ENCODE data around the gene WDR7. TPM values are rescaled to one million over a fixed set of nuclear protein-coding genes. Genes with fewer than 3 reads are reported as not detected.

Gene WDR7
- total and polyA plus RNA-seq, 2 experiments from 2014 or later: 7.0 to 14.8 TPM

DNA sequence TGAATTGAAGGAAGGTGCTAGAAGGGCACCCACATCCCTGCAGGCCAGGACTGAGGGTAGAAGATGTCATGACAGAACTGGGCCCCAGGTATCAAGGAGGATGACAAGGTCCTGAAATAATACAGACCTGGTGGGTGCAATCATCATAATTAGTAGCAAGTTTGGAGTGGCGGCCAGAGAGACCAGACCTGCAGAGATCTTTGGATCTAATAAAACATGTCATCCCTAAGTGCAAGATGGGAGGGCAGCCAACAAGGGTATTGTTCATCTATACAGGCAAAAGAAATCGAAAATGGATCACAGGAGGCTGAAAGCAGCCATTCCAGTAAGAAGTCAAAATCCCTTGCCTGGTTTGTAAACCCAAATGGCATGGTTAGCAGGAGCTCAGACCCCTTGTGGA is 384.4 kb downstream of the WDR7 start:
- no peaks in the 10 kb centered on the region for H4K20me1 ChIP-seq (replicated peaks; ENCODE audit: insufficient read depth)
- H3F3A ChIP-seq (replicated peaks; ENCODE audit: low read depth): no peaks in the 10 kb centered on the region
- H3K4me3 ChIP-seq: no peak overlapping the region
- TF ChIP-seq STAT1 (IDR thresholded peaks at IDR 0.05; ENCODE audit: unreplicated experiment) (no peak), POLR2AphosphoS5 (IDR thresholded peaks at IDR 0.05; ENCODE audit: low read depth) (no peak), ZNF331 (CRISPR knock-in tag; IDR thresholded peaks at IDR 0.05; ENCODE audit: low read depth) (no peak), EZH2 (IDR thresholded peaks at IDR 0.05; ENCODE audit: low read depth, unreplicated experiment) (no peak), CREB1 (CRISPR knock-in tag; IDR thresholded peaks at IDR 0.05; ENCODE audit: low read depth) (no peak), ZNF114 (CRISPR knock-in tag; IDR thresholded peaks at IDR 0.05) (no peak), NANOG (IDR thresholded peaks at IDR 0.05; ENCODE audit: borderline replicate concordance) (no peak), EZH2phosphoT487 (IDR thresholded peaks at IDR 0.05; ENCODE audit: unreplicated experiment) (no peak), JUNB (IDR thresholded peaks at IDR 0.05; ENCODE audit: unreplicated experiment) (no peak)
- TF ChIP-seq, protein P1, sequence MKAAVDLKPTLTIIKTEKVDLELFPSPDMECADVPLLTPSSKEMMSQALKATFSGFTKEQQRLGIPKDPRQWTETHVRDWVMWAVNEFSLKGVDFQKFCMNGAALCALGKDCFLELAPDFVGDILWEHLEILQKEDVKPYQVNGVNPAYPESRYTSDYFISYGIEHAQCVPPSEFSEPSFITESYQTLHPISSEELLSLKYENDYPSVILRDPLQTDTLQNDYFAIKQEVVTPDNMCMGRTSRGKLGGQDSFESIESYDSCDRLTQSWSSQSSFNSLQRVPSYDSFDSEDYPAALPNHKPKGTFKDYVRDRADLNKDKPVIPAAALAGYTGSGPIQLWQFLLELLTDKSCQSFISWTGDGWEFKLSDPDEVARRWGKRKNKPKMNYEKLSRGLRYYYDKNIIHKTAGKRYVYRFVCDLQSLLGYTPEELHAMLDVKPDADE (IDR thresholded peaks at IDR 0.05): no peak
- TF ChIP-seq, protein P2, sequence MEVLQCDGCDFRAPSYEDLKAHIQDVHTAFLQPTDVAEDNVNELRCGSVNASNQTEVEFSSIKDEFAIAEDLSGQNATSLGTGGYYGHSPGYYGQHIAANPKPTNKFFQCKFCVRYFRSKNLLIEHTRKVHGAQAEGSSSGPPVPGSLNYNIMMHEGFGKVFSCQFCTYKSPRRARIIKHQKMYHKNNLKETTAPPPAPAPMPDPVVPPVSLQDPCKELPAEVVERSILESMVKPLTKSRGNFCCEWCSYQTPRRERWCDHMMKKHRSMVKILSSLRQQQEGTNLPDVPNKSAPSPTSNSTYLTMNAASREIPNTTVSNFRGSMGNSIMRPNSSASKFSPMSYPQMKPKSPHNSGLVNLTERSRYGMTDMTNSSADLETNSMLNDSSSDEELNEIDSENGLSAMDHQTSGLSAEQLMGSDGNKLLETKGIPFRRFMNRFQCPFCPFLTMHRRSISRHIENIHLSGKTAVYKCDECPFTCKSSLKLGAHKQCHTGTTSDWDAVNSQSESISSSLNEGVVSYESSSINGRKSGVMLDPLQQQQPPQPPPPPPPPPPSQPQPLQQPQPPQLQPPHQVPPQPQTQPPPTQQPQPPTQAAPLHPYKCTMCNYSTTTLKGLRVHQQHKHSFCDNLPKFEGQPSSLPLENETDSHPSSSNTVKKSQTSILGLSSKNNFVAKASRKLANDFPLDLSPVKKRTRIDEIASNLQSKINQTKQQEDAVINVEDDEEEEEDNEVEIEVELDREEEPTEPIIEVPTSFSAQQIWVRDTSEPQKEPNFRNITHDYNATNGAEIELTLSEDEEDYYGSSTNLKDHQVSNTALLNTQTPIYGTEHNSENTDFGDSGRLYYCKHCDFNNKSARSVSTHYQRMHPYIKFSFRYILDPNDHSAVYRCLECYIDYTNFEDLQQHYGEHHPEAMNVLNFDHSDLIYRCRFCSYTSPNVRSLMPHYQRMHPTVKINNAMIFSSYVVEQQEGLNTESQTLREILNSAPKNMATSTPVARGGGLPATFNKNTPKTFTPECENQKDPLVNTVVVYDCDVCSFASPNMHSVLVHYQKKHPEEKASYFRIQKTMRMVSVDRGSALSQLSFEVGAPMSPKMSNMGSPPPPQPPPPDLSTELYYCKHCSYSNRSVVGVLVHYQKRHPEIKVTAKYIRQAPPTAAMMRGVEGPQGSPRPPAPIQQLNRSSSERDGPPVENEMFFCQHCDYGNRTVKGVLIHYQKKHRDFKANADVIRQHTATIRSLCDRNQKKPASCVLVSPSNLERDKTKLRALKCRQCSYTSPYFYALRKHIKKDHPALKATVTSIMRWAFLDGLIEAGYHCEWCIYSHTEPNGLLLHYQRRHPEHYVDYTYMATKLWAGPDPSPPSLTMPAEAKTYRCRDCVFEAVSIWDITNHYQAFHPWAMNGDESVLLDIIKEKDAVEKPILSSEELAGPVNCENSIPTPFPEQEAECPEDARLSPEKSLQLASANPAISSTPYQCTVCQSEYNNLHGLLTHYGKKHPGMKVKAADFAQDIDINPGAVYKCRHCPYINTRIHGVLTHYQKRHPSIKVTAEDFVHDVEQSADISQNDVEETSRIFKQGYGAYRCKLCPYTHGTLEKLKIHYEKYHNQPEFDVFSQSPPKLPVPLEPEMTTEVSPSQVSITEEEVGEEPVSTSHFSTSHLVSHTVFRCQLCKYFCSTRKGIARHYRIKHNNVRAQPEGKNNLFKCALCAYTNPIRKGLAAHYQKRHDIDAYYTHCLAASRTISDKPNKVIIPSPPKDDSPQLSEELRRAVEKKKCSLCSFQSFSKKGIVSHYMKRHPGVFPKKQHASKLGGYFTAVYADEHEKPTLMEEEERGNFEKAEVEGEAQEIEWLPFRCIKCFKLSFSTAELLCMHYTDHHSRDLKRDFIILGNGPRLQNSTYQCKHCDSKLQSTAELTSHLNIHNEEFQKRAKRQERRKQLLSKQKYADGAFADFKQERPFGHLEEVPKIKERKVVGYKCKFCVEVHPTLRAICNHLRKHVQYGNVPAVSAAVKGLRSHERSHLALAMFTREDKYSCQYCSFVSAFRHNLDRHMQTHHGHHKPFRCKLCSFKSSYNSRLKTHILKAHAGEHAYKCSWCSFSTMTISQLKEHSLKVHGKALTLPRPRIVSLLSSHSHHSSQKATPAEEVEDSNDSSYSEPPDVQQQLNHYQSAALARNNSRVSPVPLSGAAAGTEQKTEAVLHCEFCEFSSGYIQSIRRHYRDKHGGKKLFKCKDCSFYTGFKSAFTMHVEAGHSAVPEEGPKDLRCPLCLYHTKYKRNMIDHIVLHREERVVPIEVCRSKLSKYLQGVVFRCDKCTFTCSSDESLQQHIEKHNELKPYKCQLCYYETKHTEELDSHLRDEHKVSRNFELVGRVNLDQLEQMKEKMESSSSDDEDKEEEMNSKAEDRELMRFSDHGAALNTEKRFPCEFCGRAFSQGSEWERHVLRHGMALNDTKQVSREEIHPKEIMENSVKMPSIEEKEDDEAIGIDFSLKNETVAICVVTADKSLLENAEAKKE (CRISPR knock-in tag; IDR thresholded peaks at IDR 0.05): no peak
- TF ChIP-seq, protein P3, sequence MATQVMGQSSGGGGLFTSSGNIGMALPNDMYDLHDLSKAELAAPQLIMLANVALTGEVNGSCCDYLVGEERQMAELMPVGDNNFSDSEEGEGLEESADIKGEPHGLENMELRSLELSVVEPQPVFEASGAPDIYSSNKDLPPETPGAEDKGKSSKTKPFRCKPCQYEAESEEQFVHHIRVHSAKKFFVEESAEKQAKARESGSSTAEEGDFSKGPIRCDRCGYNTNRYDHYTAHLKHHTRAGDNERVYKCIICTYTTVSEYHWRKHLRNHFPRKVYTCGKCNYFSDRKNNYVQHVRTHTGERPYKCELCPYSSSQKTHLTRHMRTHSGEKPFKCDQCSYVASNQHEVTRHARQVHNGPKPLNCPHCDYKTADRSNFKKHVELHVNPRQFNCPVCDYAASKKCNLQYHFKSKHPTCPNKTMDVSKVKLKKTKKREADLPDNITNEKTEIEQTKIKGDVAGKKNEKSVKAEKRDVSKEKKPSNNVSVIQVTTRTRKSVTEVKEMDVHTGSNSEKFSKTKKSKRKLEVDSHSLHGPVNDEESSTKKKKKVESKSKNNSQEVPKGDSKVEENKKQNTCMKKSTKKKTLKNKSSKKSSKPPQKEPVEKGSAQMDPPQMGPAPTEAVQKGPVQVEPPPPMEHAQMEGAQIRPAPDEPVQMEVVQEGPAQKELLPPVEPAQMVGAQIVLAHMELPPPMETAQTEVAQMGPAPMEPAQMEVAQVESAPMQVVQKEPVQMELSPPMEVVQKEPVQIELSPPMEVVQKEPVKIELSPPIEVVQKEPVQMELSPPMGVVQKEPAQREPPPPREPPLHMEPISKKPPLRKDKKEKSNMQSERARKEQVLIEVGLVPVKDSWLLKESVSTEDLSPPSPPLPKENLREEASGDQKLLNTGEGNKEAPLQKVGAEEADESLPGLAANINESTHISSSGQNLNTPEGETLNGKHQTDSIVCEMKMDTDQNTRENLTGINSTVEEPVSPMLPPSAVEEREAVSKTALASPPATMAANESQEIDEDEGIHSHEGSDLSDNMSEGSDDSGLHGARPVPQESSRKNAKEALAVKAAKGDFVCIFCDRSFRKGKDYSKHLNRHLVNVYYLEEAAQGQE (IDR thresholded peaks at IDR 0.05; ENCODE audit: unreplicated experiment): no peak
- TF ChIP-seq, protein P4, sequence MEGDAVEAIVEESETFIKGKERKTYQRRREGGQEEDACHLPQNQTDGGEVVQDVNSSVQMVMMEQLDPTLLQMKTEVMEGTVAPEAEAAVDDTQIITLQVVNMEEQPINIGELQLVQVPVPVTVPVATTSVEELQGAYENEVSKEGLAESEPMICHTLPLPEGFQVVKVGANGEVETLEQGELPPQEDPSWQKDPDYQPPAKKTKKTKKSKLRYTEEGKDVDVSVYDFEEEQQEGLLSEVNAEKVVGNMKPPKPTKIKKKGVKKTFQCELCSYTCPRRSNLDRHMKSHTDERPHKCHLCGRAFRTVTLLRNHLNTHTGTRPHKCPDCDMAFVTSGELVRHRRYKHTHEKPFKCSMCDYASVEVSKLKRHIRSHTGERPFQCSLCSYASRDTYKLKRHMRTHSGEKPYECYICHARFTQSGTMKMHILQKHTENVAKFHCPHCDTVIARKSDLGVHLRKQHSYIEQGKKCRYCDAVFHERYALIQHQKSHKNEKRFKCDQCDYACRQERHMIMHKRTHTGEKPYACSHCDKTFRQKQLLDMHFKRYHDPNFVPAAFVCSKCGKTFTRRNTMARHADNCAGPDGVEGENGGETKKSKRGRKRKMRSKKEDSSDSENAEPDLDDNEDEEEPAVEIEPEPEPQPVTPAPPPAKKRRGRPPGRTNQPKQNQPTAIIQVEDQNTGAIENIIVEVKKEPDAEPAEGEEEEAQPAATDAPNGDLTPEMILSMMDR (conservative IDR thresholded peaks at IDR 0.05; ENCODE audit: low read depth in 2 of 2): no peak
- Mint-ChIP-seq H3K36me3 (ENCODE audit: low read depth) (no peaks in the 10 kb centered on the region; the same call in 1 of the 3 replicates), H3K27ac (no peak overlapping the region), H3K4me1 (peaks cover 9% of the 10 kb centered on the region), H3K27me3 (ENCODE audit: insufficient read depth, low read depth, poor library complexity) (peaks cover 4% of the 10 kb centered on the region), H3K9me3 (no peaks in the 10 kb centered on the region), H3K4me3 (no peak overlapping the region)
- no peak overlapping the region for H3K27ac ChIP-seq (ENCODE audit: low read depth)
- H3K4me2 ChIP-seq: no peak overlapping the region
- H3K79me2 ChIP-seq (replicated peaks; ENCODE audit: insufficient read depth): no peaks in the 10 kb centered on the region
- H3K4me1 ChIP-seq (ENCODE audit: insufficient read depth): peaks cover 5% of the 10 kb centered on the region; the same call in 1 of the 2 replicates
- H3K36me3 ChIP-seq (ENCODE audit: insufficient read depth): no peaks in the 10 kb centered on the region
- no peak for DNase-seq (ENCODE audit: low spot score)
- no peak overlapping the region for H2AFZ ChIP-seq
- no peak for ATAC-seq
- peaks cover 12% of the 10 kb centered on the region; the same call in 1 of the 2 replicates for H3K9me2 ChIP-seq (ENCODE audit: insufficient read depth)
- no peaks in the 10 kb centered on the region for H3K27me3 ChIP-seq (ENCODE audit: insufficient read depth)
